K562 treated with DMSO at 1 percent for 48 hours (cell line): Measurements from ENCODE around the gene ALAD. TPM values are rescaled to one million over a fixed set of nuclear protein-coding genes. Genes with fewer than 3 reads are reported as not detected.

Experiments
- total RNA-seq: library from RNA; unstranded; fragments of 300-600 nt; gene quantifications from 2 replicates; pipeline ENCODE4 v1.2.3, GENCODE V29; 2022; ENCODE audit warnings: low replicate concordance; ENCODE audit errors: extremely low read depth

ALAD gene
- total RNA-seq, result not detected in 2 replicates

DNA sequence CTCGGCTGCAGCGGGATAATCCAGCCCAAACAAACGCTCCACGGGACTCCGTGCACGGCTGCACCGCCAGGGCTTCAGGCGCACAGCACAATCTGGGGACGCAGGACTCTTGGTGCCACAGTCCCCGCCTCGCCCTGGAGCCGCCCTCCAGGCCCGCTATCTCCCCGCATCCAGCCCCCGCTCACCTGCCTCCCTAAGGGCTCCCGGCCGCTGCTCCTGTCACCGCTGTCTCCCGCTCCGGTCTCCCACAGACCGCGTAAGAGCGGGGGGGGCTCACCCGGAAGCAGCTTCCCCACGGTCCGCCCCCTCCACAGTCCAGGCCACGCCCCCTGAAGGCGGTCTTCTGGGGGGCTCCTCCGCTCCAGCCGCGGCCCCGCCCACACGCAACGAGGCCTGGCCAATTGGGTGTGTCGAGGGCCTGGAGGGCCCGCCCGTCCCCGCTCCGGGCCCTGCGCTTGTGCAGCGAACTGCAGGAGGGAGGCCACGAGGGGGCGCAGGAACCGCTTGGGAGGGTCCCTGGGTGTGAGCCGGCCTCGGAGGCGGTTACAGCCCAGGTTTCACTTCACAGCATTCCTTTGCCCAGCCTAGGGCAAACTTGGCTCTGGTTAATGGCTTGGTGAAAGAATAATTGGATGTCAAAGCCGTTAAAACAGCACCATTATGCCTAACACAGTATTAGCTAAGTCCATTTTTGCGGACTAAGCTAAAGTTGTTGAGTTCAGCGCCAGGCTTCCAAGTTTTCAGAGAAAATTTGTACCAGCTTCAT, at the start of gene ALAD:
ALAD (minus strand) TSS at position 258 of the 766 bp plus-strand sequence. CDS start 7,725 bp downstream, outside the sequence.

DNA sequence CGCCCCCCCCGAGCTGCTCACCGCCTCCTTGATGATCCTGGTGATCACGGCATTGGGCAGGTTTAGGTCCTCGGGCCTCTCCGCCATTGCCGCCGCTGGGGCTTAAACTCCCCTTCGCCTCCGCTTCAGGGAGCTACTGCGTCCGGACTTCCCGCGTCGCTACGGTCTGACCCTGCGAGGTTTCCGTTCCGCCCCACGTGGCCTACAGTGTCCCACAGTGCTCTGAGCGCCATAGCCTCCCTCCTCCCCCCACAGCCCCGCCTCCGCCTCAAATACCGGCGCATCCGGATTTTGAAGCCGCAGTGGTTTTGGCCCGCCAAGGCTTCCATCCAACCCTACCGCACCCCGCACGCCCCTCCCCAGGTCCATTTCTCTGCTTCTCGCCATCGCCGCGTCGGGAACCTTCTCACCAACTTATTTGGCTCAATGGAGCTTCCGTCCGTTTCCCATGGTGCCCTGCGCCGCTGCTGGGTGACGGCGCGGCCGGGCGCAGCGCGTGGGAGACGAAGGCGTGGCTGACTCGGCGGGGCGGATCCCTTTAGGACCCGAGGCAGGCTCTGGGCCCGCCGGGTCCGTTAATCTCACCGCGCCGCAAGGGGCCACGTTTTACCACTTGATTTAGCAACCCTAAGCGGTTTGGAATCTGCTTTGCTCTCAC, 9.3 kb upstream of the ALAD start, which contains the start of the genes C9orf43 and POLE3:
C9orf43 (plus strand) TSS at position 541 of the 658 bp plus-strand sequence. CDS start 2,747 bp downstream, outside the sequence.
POLE3 (minus strand) TSS at position 469 of the 658 bp plus-strand sequence; CDS start at position 87, 382 bp downstream.

DNA sequence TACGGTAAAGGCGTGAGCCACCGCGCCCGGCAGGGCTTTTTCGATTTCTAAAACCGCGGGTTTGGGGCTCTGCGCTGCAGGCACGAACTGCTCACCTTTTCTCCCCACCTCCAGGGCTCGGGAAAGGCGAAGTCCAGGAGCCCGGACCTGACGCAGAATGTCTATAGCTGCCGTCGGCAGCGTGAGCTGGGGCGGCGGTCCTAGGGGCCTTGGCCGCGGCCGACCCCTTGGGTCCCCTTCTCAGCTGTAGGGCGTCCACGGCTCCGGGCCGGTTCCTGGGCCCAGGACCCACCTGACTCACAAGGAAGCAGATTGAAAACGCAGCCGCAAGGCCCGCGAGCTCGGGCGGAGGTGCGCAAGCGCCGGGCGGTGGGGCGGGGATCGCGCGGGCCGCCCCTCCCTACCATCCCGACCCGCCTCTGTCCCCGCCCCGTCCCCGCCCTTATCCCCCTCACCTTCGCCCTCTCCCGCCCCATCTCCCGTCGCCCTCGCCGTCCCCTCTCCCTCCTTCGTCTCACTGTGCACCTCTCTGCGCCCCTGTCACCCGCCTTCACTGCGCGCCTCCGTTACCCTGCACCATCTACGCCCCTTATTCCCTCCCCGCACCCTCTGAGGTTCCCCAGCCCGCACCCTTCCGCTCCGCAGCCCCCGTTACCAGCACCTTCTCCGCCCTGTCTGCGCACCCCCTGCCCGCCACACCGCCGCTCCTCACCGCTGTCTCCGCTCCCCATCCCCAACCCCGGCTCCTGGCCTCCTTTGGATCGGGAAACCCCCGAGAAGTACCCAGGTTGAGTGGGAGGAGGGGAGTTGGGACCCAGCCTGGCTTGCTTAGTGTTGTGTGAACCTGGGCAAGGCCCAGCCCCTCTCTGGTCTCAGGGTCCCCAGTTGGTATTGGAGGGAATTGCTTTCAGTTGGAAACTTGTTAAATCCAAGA, 24.2 kb downstream of the ALAD start, which contains the start of gene HDHD3:
HDHD3 (minus strand) TSS at position 353 of the 934 bp plus-strand sequence. CDS start 2,632 bp downstream, outside the sequence.

DNA sequence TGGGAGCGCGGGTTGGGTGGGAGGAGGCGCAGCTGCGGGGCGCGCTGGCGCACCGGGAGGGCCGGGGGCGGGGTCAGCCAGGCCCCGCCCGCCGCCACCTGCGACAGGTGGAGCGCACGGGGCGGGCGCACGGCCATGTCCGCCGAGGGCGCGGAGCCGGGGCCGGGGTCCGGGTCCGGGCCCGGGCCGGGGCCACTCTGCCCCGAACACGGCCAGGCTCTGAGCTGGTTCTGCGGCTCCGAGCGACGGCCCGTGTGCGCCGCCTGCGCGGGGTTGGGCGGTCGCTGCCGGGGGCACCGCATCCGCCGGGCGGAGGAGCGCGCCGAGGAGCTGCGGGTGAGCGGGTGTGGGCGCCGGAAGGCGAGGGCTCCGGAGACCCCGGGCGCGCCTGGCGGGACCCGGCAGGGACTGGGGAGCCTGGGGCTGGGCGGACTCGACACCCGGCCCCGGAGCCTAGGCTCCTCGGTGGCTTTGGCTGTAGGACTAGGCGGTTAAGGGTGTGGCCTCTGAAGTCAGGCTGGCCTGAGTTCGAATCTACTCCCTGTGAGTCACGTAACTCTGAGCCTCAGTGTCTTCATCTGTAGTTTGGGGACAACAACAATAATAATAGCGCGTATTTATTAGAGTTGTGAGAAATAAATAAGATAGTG, 51.5 kb downstream of the ALAD start, which contains the start of gene BSPRY:
BSPRY (plus strand) TSS at position 97 of the 650 bp plus-strand sequence; CDS start at position 136, 39 bp downstream.

DNA sequence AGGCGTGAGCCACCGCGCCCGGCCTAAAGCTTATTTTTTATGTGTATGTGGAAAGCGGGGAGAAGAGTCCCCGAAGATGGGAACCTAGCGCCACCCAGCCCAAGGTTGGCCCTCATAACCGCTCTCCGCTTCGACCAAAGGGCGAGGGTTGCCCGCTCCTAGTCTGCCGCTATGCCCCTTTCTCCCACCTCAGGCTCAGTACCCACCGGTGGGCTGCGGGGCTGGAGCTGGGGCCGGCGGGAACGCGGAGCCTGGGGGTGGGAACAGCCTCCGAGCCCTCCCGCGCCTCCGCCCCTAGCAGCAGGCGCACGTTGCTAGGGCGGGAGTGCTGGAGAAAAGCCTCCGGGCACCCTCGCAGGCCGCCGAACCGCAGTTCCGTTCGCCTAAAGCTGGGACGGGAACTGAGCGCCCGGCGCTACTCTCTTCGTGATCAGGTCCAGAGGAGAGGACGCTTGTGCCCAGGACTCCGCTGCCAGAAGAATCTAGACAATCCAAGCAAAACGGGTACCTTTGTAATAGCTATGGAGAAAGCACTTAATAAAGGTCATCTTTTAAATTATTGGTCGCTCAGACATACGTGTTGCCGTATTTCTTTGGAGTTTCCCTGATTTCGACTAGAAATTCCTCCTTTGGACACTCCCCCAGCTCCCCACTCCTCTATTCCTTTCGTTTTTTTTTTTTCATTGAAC, 60.9 kb downstream of the ALAD start, which contains the start of gene WDR31:
WDR31 (minus strand) TSS at position 265 of the 689 bp plus-strand sequence. CDS start 8,253 bp downstream, outside the sequence.

Other genes starting within 250 kb of the ALAD start
- not detected in 2 replicates for gene FKBP15, start 180.0 kb downstream of the ALAD start, total RNA-seq
- not detected in 2 replicates for gene SLC31A1, start 179.7 kb downstream of the ALAD start, total RNA-seq
- not detected in 2 replicates for gene CDC26, start 125.7 kb downstream of the ALAD start, total RNA-seq
- gene PRPF4, start 125.6 kb downstream of the ALAD start, total RNA-seq, result not detected in 2 replicates
- not detected in 2 replicates for gene RNF183, start 97.9 kb downstream of the ALAD start, total RNA-seq
- gene WDR31, start 61.0 kb downstream of the ALAD start, total RNA-seq, result not detected in 2 replicates
- gene BSPRY, start 51.7 kb downstream of the ALAD start, total RNA-seq, result not detected in 2 replicates
- gene HDHD3, start 24.3 kb downstream of the ALAD start, total RNA-seq, result not detected in 2 replicates
- gene POLE3, start 9.4 kb upstream of the ALAD start, total RNA-seq, result not detected in 2 replicates
- not detected in 2 replicates for gene C9orf43, start 9.5 kb upstream of the ALAD start, total RNA-seq
- not detected in 2 replicates for gene RGS3, start 62.4 kb upstream of the ALAD start, total RNA-seq